G401 (cell line): Measurements from ENCODE around the gene PAX4. TPM values are rescaled to one million over a fixed set of nuclear protein-coding genes. Genes with fewer than 3 reads are reported as not detected.

Source experiments
- total RNA-seq: library from RNA; depleted of rRNA; stranded (reverse); fragments of >200 nt; shearing (Covaris generic); gene quantifications from 2 replicates; pipeline ENCODE4 v1.2.3, GENCODE V29; 2014; rRNA removed

Gene PAX4
- total RNA-seq, 1 experiment from 2014 or later: not detected

Other genes starting within 250 kb of the PAX4 start
- 8.1 and 9.4 TPM in 2 replicates for gene ZNF800, start 225.4 kb downstream of the PAX4 start, total RNA-seq
- 12.0 and 19.4 TPM in 2 replicates for gene GCC1, start 32.5 kb downstream of the PAX4 start, total RNA-seq
- gene ARF5, start 29.7 kb downstream of the PAX4 start, total RNA-seq: 459 and 527 TPM in 2 replicates
- 0.43 and 6.6 TPM in 2 replicates for gene FSCN3, start 24.4 kb downstream of the PAX4 start, total RNA-seq
- gene SND1, start 34.1 kb upstream of the PAX4 start, total RNA-seq: 92.4 and 98.0 TPM in 2 replicates